MCF 10A (cell line): ENCODE measurements around the gene SUDS3. TPM values are rescaled to one million over a fixed set of nuclear protein-coding genes. Genes with fewer than 3 reads are reported as not detected.

Source experiments
- BruUV-seq: library from RNA; stranded (reverse); fragments of 400-500 nt; replicated peaks from 2 replicates; lab custom pipeline; 2021; lab: Mats Ljungman, UMichigan
- CTCF ChIA-PET: fragments of 300-600 bp; sonication (Branson Sonifier 250); formaldehyde crosslinking; extraction: SDS; loops from one replicate; lab custom pipeline; 2021; ENCODE audit warnings: antibody characterized with exemption, inconsistent platforms; lab: Yijun Ruan, JAX
- POLR2A ChIA-PET: fragments of 300-600, 350-650 bp; sonication (Branson Sonifier 250); formaldehyde crosslinking; extraction: SDS; loops from one replicate; lab custom pipeline; 2020; ENCODE audit warnings: antibody characterized with exemption, inconsistent platforms; lab: Yijun Ruan, JAX
- DNase-seq: peaks from one replicate; pipeline ENCODE4 v3.0.0-alpha.2; 2018; ENCODE audit not compliant: unreplicated experiment
- H3K27ac Mint-ChIP-seq: one replicate; pipeline ENCODE4 v1.8.0; 2022; ENCODE audit warnings: mild to moderate bottlenecking, low read depth, mixed read lengths; ENCODE audit not compliant: unreplicated experiment
- H3K27me3 Mint-ChIP-seq: one replicate; pipeline ENCODE4 v1.8.0; 2022; ENCODE audit warnings: mixed read lengths; ENCODE audit not compliant: insufficient read depth, unreplicated experiment
- H3K36me3 Mint-ChIP-seq: one replicate; pipeline ENCODE4 v1.8.0; 2022; ENCODE audit warnings: mild to moderate bottlenecking, moderate library complexity, mixed read lengths; ENCODE audit not compliant: insufficient read depth, unreplicated experiment
- H3K4me1 Mint-ChIP-seq: one replicate; pipeline ENCODE4 v1.8.0; 2022; ENCODE audit warnings: mixed read lengths; ENCODE audit not compliant: insufficient read depth, unreplicated experiment
- H3K4me3 Mint-ChIP-seq: one replicate; pipeline ENCODE4 v1.8.0; 2022; ENCODE audit warnings: mild to moderate bottlenecking, moderate library complexity, mixed read lengths; ENCODE audit not compliant: unreplicated experiment
- H3K9me3 Mint-ChIP-seq: one replicate; pipeline ENCODE4 v1.8.0; 2022; ENCODE audit warnings: mixed read lengths; ENCODE audit not compliant: unreplicated experiment
- CTCF ChIP-seq: fragments of 200-600 bp; IDR thresholded peaks from one replicate; pipeline ENCODE4 v1.8.0; 2022; ENCODE audit warnings: antibody characterized with exemption, mild to moderate bottlenecking; ENCODE audit not compliant: unreplicated experiment
- intact Hi-C: fragments of 100-400 bp; cut with micrococcal nuclease; formaldehyde crosslinking; loops from 2 replicates; pipeline ENCODE4 v1.14.1; 2022
- total RNA-seq: library from RNA; stranded (reverse); gene quantifications from 2 replicates; pipeline ENCODE4 v1.2.3, GENCODE V29; 2022

The SUDS3 gene
- total RNA-seq, 1 experiment from 2014 or later, result 19.6 TPM

GRCh38 chr12:118358008-118358359 is 18.4 kb upstream of the SUDS3 start:
- ChIA-PET CTCF (interaction anchor here (0.6 to 3.3 kb wide), 9 partner anchors 11 to 193 kb away, joined by 3 to 32 read pairs (median 4); partner anchors contain the start of gene SUDS3), POLR2A (interaction anchor here (0.6 to 4.5 kb wide), 14 partner anchors 10 to 613 kb away, joined by 3 to 35 read pairs (median 4); partner anchors contain the start of genes SUDS3, TAOK3 and VSIG10)
- Mint-ChIP-seq H3K36me3 (no peaks in the 10 kb centered on the region), H3K4me1 (peaks cover 13% of the 10 kb centered on the region), H3K27ac (no peak overlapping the region), H3K4me3 (no peak overlapping the region), H3K9me3 (no peaks in the 10 kb centered on the region), H3K27me3 (no peaks in the 10 kb centered on the region)
- TF ChIP-seq CTCF, result no peak
- intact Hi-C loops, result no loop called here
- no TSS peak for BruUV-seq
- no peak for DNase-seq

GRCh38 chr12:118358612-118359540 is 17.5 kb upstream of the SUDS3 start:
- intact Hi-C loops, result no loop called here
- peak overlapping the region; percentile 40 for H3K4me3 Mint-ChIP-seq
- peak; percentile 21 for DNase-seq
- H3K36me3 Mint-ChIP-seq, result no peaks in the 10 kb centered on the region
- ChIA-PET CTCF (interaction anchor here (0.9 to 3.3 kb wide), 7 partner anchors 17 to 194 kb away, joined by 3 to 32 read pairs (median 5); partner anchors contain the start of gene SUDS3), POLR2A (interaction anchor here (0.7 to 4.5 kb wide), 11 partner anchors 8 to 178 kb away, joined by 3 to 35 read pairs (median 5); partner anchors contain the start of genes SUDS3 and TAOK3)
- H3K9me3 Mint-ChIP-seq, result no peaks in the 10 kb centered on the region
- H3K27me3 Mint-ChIP-seq, result no peaks in the 10 kb centered on the region
- no peak for TF ChIP-seq CTCF
- BruUV-seq, result TSS peak; percentile 54
- H3K4me1 Mint-ChIP-seq, result peaks cover 13% of the 10 kb centered on the region
- H3K27ac Mint-ChIP-seq, result peak overlapping the region; percentile 82

GRCh38 chr12:118359541-118359915 is 16.8 kb upstream of the SUDS3 start:
- peak overlapping the region; percentile 82 for H3K27ac Mint-ChIP-seq
- CTCF ChIA-PET, result interaction anchor here (1.4 to 3.3 kb wide), 3 partner anchors 16 to 194 kb away, joined by 3 to 32 read pairs (median 5); partner anchors contain the start of gene SUDS3
- peak; percentile 14 for DNase-seq
- intact Hi-C loops, result no loop called here
- peaks cover 13% of the 10 kb centered on the region for H3K4me1 Mint-ChIP-seq
- TF ChIP-seq CTCF, result no peak
- BruUV-seq, result no TSS peak
- no peak overlapping the region for H3K4me3 Mint-ChIP-seq
- H3K9me3 Mint-ChIP-seq, result no peaks in the 10 kb centered on the region
- no peaks in the 10 kb centered on the region for H3K27me3 Mint-ChIP-seq
- H3K36me3 Mint-ChIP-seq, result no peaks in the 10 kb centered on the region
- POLR2A ChIA-PET, result interaction anchor here (0.8 to 4.5 kb wide), 6 partner anchors 8 to 52 kb away, joined by 3 to 35 read pairs (median 18); partner anchors contain the start of genes SUDS3 and TAOK3

GRCh38 chr12:118361092-118361404 is 15.3 kb upstream of the SUDS3 start:
- BruUV-seq, result no TSS peak
- peaks cover 13% of the 10 kb centered on the region for H3K4me1 Mint-ChIP-seq

More at GRCh38 chr12:118361092-118361404, 15.3 kb upstream of the SUDS3 start:
- ChIA-PET POLR2A (interaction anchor here (1.0 to 1.7 kb wide), 2 partner anchors 12 to 15 kb away, joined by 3 read pairs; partner anchors contain the start of genes SUDS3 and TAOK3), CTCF (interaction anchor here (0.7 kb wide), 1 partner anchor 43 kb away, joined by 3 read pairs; no protein-coding TSS in a partner anchor)
- no peak overlapping the region for H3K4me3 Mint-ChIP-seq
- H3K27me3 Mint-ChIP-seq, result no peaks in the 10 kb centered on the region
- H3K36me3 Mint-ChIP-seq, result no peaks in the 10 kb centered on the region
- H3K9me3 Mint-ChIP-seq, result no peaks in the 10 kb centered on the region
- no peak for DNase-seq
- intact Hi-C loops, result no loop called here
- TF ChIP-seq CTCF, result no peak
- peak overlapping the region; percentile 82 for H3K27ac Mint-ChIP-seq
